HCT116 (cell line): ENCODE measurements around the gene RORB.

Experiments
- CEBPB ChIP-seq: IDR thresholded peaks from 2 replicates; pipeline ENCODE4 v1.6.1; 2012; ENCODE audit warnings: low read depth
- CTCF ChIP-seq, 3 experiments: fragments of 200-600 bp in 1 of 3; sonication (generic) in 1 of 3; IDR thresholded peaks in 2 of 3; conservative IDR thresholded peaks in 1 of 3; 2 replicates each; pipeline ENCODE4 v1.5.1; 2012 to 2017; ENCODE audit warnings: low read depth in 2 of 3, low read length in 2 of 3, antibody characterized with exemption in 1 of 3, borderline replicate concordance in 1 of 3, control low read depth in 1 of 3, mild to moderate bottlenecking in 1 of 3, mixed read lengths in 1 of 3, mixed run types in 1 of 3, moderate library complexity in 1 of 3; ENCODE audit not compliant: insufficient read depth in 1 of 3
- EZH2 ChIP-seq: fragments of 200-600 bp; sonication (generic); IDR thresholded peaks from 2 replicates; pipeline ENCODE4 v1.6.1; 2017; ENCODE audit warnings: antibody characterized with exemption, mixed run types
- POLR2A ChIP-seq: IDR thresholded peaks from 2 replicates; pipeline ENCODE4 v1.7.0; 2011; ENCODE audit warnings: borderline replicate concordance; ENCODE audit not compliant: insufficient read depth, insufficient read length; ENCODE audit errors: extremely low read depth
- POLR2AphosphoS5 ChIP-seq: IDR thresholded peaks from 2 replicates; pipeline ENCODE4 v1.6.1; 2011; ENCODE audit warnings: mild to moderate bottlenecking, low read depth, low read length, moderate library complexity
- REST ChIP-seq: IDR thresholded peaks from 2 replicates; pipeline ENCODE4 v1.6.1; 2012; ENCODE audit warnings: low read depth
- SRF ChIP-seq: IDR thresholded peaks from 2 replicates; pipeline ENCODE4 v1.6.1; 2012; ENCODE audit warnings: low read depth
- TCF7L2 ChIP-seq: IDR thresholded peaks from 2 replicates; pipeline ENCODE4 v1.7.0; 2011; ENCODE audit warnings: borderline replicate concordance, inconsistent platforms; ENCODE audit not compliant: insufficient read depth, insufficient read length; ENCODE audit errors: extremely low read depth
- ZBTB33 ChIP-seq: IDR thresholded peaks from 2 replicates; pipeline ENCODE4 v1.6.1; 2011; ENCODE audit warnings: mild to moderate bottlenecking, low read length, moderate library complexity; ENCODE audit not compliant: insufficient replicate concordance; ENCODE audit errors: extremely low read depth
- ZFX ChIP-seq: fragments of 450-650 bp; IDR thresholded peaks from 2 replicates; pipeline ENCODE4 v1.6.1; 2017
- ZNF274 ChIP-seq: fragments of 200-500 bp; sonication (Bioruptor generic); IDR thresholded peaks from 2 replicates; pipeline ENCODE4 v1.6.1; 2014; ENCODE audit warnings: mild to moderate bottlenecking, low read depth, low read length, inconsistent platforms
- TF ChIP-seq, protein P1 (sequence below): IDR thresholded peaks from 2 replicates; pipeline ENCODE4 v1.6.1; 2012
- TF ChIP-seq, protein P2 (sequence below): IDR thresholded peaks from 2 replicates; pipeline ENCODE4 v1.6.1; 2012

- TF ChIP-seq REST (no peak), CTCF (IDR thresholded peaks at IDR 0.05 in 2 of 3, conservative IDR thresholded peaks at IDR 0.05 in 1 of 3; ENCODE audit: borderline replicate concordance in 1 of 3, insufficient read depth in 1 of 3, low read depth in 2 of 3, low read length in 2 of 3) (no peak), POLR2A (no peak), CEBPB (no peak), ZFX (no peak), SRF (no peak), POLR2AphosphoS5 (no peak), ZBTB33 (no peak), EZH2 (no peak), TCF7L2 (no peak), ZNF274 (no peak)
- TF ChIP-seq, protein P1, sequence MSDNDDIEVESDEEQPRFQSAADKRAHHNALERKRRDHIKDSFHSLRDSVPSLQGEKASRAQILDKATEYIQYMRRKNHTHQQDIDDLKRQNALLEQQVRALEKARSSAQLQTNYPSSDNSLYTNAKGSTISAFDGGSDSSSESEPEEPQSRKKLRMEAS, result no peak
- TF ChIP-seq, protein P2, sequence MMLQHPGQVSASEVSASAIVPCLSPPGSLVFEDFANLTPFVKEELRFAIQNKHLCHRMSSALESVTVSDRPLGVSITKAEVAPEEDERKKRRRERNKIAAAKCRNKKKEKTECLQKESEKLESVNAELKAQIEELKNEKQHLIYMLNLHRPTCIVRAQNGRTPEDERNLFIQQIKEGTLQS, result no peak
Measured at GRCh38 chr9:74551266-74551665, 54.1 kb downstream of the RORB start.
